Mononuclear cell (primary cell): ENCODE data around the gene SPDEF. TPM values are rescaled to one million over a fixed set of nuclear protein-coding genes. Genes with fewer than 3 reads are reported as not detected.

Experiments
- H3K27me3 ChIP-seq: 2 replicates; pipeline ENCODE4 v1.6.0; 2011; ENCODE audit warnings: low read length, control low read depth; ENCODE audit not compliant: insufficient read depth
- H3K4me1 ChIP-seq: 2 replicates; pipeline ENCODE4 v1.5.1; 2011; ENCODE audit warnings: mild to moderate bottlenecking, low read length, control low read depth; ENCODE audit not compliant: insufficient read depth
- H3K4me3 ChIP-seq: 2 replicates; pipeline ENCODE4 v1.5.1; 2011; ENCODE audit warnings: mild to moderate bottlenecking, low read length, moderate library complexity
- H3K9me3 ChIP-seq: 2 replicates; pipeline ENCODE4 v1.5.1; 2011; ENCODE audit warnings: low read depth, mild to moderate bottlenecking, control low read depth, low read length
- total RNA-seq: library from RNA; depleted of rRNA; stranded (reverse); fragments of >200 nt; gene quantifications from one replicate; pipeline ENCODE4 v1.2.3, GENCODE V29; 2012

Gene SPDEF
- total RNA-seq, 1 donor: 0.31 TPM

- Histone ChIP-seq H3K9me3 (no peaks in the 10 kb centered on the region), H3K27me3 (no peaks in the 10 kb centered on the region), H3K4me3 (no peak overlapping the region), H3K4me1 (no peaks in the 10 kb centered on the region)
These were observed 18.6 kb upstream of the SPDEF start for GRCh38 chr6:34574647-34575293.

GRCh38 chr6:34573567-34574183, 17.5 kb upstream of the SPDEF start:
- Histone ChIP-seq H3K4me3 (no peak overlapping the region), H3K9me3 (no peaks in the 10 kb centered on the region), H3K4me1 (no peaks in the 10 kb centered on the region), H3K27me3 (no peaks in the 10 kb centered on the region)

GRCh38 chr6:34572585-34572984, 16.5 kb upstream of the SPDEF start:
- Histone ChIP-seq H3K9me3 (no peaks in the 10 kb centered on the region), H3K4me3 (no peak overlapping the region), H3K27me3 (no peaks in the 10 kb centered on the region), H3K4me1 (no peaks in the 10 kb centered on the region)

GRCh38 chr6:34572021-34572420, 15.9 kb upstream of the SPDEF start:
- Histone ChIP-seq H3K4me1 (no peaks in the 10 kb centered on the region), H3K9me3 (no peaks in the 10 kb centered on the region), H3K4me3 (no peak overlapping the region), H3K27me3 (no peaks in the 10 kb centered on the region)

- Histone ChIP-seq H3K9me3 (no peaks in the 10 kb centered on the region), H3K27me3 (no peaks in the 10 kb centered on the region), H3K4me1 (no peaks in the 10 kb centered on the region), H3K4me3 (no peak overlapping the region)
These were observed 15.3 kb upstream of the SPDEF start for GRCh38 chr6:34571388-34571787.

- no peaks in the 10 kb centered on the region for H3K27me3 ChIP-seq
- H3K4me1 ChIP-seq: no peaks in the 10 kb centered on the region
- no peaks in the 10 kb centered on the region for H3K9me3 ChIP-seq
- H3K4me3 ChIP-seq: no peak overlapping the region
These were observed 14.1 kb upstream of the SPDEF start for GRCh38 chr6:34570066-34570833.

GRCh38 chr6:34569361-34569973, 13.3 kb upstream of the SPDEF start:
- Histone ChIP-seq H3K27me3 (no peaks in the 10 kb centered on the region), H3K4me1 (no peaks in the 10 kb centered on the region), H3K9me3 (no peaks in the 10 kb centered on the region), H3K4me3 (no peak overlapping the region)

- H3K9me3 ChIP-seq: no peaks in the 10 kb centered on the region
- no peaks in the 10 kb centered on the region for H3K27me3 ChIP-seq
- H3K4me3 ChIP-seq: no peak overlapping the region
- no peaks in the 10 kb centered on the region for H3K4me1 ChIP-seq
These were observed 12.4 kb upstream of the SPDEF start for GRCh38 chr6:34568341-34569201.

GRCh38 chr6:34566830-34567546, 10.9 kb upstream of the SPDEF start:
- H3K4me3 ChIP-seq: no peak overlapping the region
- H3K9me3 ChIP-seq: no peaks in the 10 kb centered on the region
- no peaks in the 10 kb centered on the region for H3K4me1 ChIP-seq
- no peaks in the 10 kb centered on the region for H3K27me3 ChIP-seq

- H3K4me3 ChIP-seq: no peak overlapping the region
- H3K4me1 ChIP-seq: no peaks in the 10 kb centered on the region
- no peaks in the 10 kb centered on the region for H3K9me3 ChIP-seq
- H3K27me3 ChIP-seq: no peaks in the 10 kb centered on the region
These were observed 9.6 kb upstream of the SPDEF start for GRCh38 chr6:34565722-34566137.

- H3K9me3 ChIP-seq: no peaks in the 10 kb centered on the region
- H3K4me3 ChIP-seq: no peak overlapping the region
- H3K27me3 ChIP-seq: no peaks in the 10 kb centered on the region
- H3K4me1 ChIP-seq: no peaks in the 10 kb centered on the region
These were observed 8.1 kb upstream of the SPDEF start for GRCh38 chr6:34564181-34564580.

- no peaks in the 10 kb centered on the region for H3K27me3 ChIP-seq
- H3K4me1 ChIP-seq: no peaks in the 10 kb centered on the region
- H3K9me3 ChIP-seq: no peaks in the 10 kb centered on the region
- H3K4me3 ChIP-seq: no peak overlapping the region
These were observed 7.4 kb upstream of the SPDEF start for GRCh38 chr6:34563513-34563870.

GRCh38 chr6:34562861-34563512, 6.9 kb upstream of the SPDEF start:
- Histone ChIP-seq H3K4me1 (no peaks in the 10 kb centered on the region), H3K27me3 (no peaks in the 10 kb centered on the region), H3K4me3 (no peak overlapping the region), H3K9me3 (no peaks in the 10 kb centered on the region)

- Histone ChIP-seq H3K9me3 (no peaks in the 10 kb centered on the region), H3K4me1 (no peaks in the 10 kb centered on the region), H3K4me3 (no peak overlapping the region)
These were observed 6.2 kb upstream of the SPDEF start for GRCh38 chr6:34562350-34562749.

More at GRCh38 chr6:34562350-34562749, 6.2 kb upstream of the SPDEF start:
- no peaks in the 10 kb centered on the region for H3K27me3 ChIP-seq
